Amygdala (tissue), 56 donors: ENCODE measurements around the gene CUL3.
"Not testable (repeated sequence)": the region's sequence is repeated elsewhere in the genome, so short reads cannot be mapped to it uniquely, and the experiment has no call there.

Source experiments
- DNase-seq, 56 donors: peaks; one replicate each; lab custom pipeline; 2025; lab: John Stamatoyannopoulos, UW

The CUL3 gene

GRCh38 chr2:224492531-224492930, 92.6 kb downstream of the CUL3 start:
- no peak for DNase-seq

- not testable (repeated sequence) for DNase-seq
These were observed 97.2 kb downstream of the CUL3 start for GRCh38 chr2:224487940-224488339.

- DNase-seq, result not testable (repeated sequence)
These were observed 99.8 kb downstream of the CUL3 start for GRCh38 chr2:224485081-224486014.

GRCh38 chr2:224479826-224480225, 105.3 kb downstream of the CUL3 start:
- DNase-seq, result no peak

GRCh38 chr2:224472827-224473226, 112.3 kb downstream of the CUL3 start:
- DNase-seq, result no peak

GRCh38 chr2:224472137-224472536, 113.0 kb downstream of the CUL3 start:
- no peak for DNase-seq

- DNase-seq, result no peak
These were observed 115.7 kb downstream of the CUL3 start for GRCh38 chr2:224469374-224469964.

GRCh38 chr2:224466304-224466895, 118.8 kb downstream of the CUL3 start:
- no peak for DNase-seq

GRCh38 chr2:224461391-224461790, 123.8 kb downstream of the CUL3 start:
- no peak for DNase-seq

GRCh38 chr2:224457408-224458096, 127.6 kb downstream of the CUL3 start:
- no peak for DNase-seq

GRCh38 chr2:224453892-224454291, 131.3 kb downstream of the CUL3 start:
- DNase-seq, result no peak

- DNase-seq, result no peak
These were observed 135.7 kb downstream of the CUL3 start for GRCh38 chr2:224449212-224450147.

- DNase-seq, result no peak
These were observed 136.9 kb downstream of the CUL3 start for GRCh38 chr2:224448236-224448635.

- DNase-seq, result no peak
These were observed 140.4 kb downstream of the CUL3 start for GRCh38 chr2:224444783-224445182.

- DNase-seq, result no peak
These were observed 141.1 kb downstream of the CUL3 start for GRCh38 chr2:224444021-224444420.

GRCh38 chr2:224442071-224442967, 142.8 kb downstream of the CUL3 start:
- DNase-seq, result no peak

GRCh38 chr2:224440988-224441387, 144.2 kb downstream of the CUL3 start:
- no peak for DNase-seq

- DNase-seq, result no peak
These were observed 146.4 kb downstream of the CUL3 start for GRCh38 chr2:224438726-224439125.

GRCh38 chr2:224436634-224437033, 148.5 kb downstream of the CUL3 start:
- DNase-seq, result no peak
